ENCODE data around the gene ADGRG6.
"Not testable (repeated sequence)": the region's sequence is repeated elsewhere in the genome, so short reads cannot be mapped to it uniquely, and the experiment has no call there.

Gene ADGRG6

DNA sequence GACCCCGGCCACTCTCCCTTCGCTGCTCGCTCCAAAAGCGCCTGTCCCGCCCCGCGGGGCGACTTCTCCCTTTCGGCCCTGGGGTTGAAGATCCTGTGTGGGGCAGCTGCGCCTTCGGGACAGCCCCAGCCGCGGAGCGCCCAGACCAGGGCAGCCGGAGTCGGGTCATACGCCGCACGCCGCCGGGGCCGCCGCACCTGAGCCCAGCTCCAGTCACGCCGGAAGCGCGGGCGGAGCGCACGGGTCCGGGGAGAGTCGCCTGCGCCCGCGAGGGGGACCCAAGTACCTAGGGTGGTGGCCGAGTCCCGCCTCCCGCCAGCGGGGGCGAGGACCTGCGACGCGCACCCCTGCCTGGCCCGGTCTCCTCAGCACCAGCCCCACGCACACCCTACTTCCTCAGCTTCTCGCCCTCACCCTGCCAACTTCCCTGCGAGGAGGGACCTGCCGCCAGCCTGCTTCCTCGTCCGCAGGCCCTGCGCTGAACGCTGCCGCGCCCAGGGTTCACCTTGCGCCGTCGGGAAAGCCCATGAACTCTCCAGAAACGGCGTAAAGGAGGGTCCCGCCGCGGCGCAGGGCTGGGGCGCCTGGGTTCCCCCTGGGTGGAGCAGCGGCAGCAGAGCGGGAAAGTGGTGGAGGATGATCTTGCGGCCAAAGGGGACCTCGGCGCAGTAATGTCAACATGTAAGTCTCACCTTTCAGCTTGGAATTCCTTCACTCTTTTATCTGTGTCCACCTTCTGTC, at the start of gene ADGRG6:
Gene ADGRG6, plus strand, starts transcription at position 357 of the 741 bp plus-strand sequence. Its CDS starts 323 bp downstream, at position 680.
- peak in 1 of 2 donors; percentile 5 for DNase-seq (ENCODE audit: low read depth in 1 of 2, low spot score in 1 of 2)

GRCh38 chr6:142254513-142254912, 47.3 kb upstream of the ADGRG6 start:
- no peak for DNase-seq (ENCODE audit: low read depth in 1 of 2, low spot score in 1 of 2)

DNA sequence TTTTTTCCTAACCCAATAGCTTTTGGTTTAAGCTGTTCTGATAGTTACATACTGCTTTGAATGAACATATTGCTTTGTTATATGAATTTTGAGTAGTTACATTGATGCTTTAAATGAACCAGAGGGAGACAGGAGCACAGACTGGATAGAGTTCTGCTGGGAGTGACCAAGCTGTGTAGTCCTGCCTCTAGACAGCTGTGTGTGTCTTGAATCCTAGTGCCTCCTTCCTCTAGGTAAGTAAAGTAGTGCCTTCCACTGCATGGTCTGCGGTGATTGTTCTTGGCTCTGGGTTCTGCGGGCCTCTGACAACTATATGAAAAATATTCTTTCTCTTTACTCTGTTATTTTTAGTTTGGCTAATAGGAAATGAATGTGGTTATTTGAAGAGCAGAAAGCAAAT, 46.0 kb upstream of the ADGRG6 start:
- DNase-seq (ENCODE audit: low read depth in 1 of 2, low spot score in 1 of 2), result no peak

- DNase-seq (ENCODE audit: low read depth in 1 of 2, low spot score in 1 of 2), result no peak
These were observed 43.5 kb upstream of the ADGRG6 start for GRCh38 chr6:142258305-142258704.

DNA sequence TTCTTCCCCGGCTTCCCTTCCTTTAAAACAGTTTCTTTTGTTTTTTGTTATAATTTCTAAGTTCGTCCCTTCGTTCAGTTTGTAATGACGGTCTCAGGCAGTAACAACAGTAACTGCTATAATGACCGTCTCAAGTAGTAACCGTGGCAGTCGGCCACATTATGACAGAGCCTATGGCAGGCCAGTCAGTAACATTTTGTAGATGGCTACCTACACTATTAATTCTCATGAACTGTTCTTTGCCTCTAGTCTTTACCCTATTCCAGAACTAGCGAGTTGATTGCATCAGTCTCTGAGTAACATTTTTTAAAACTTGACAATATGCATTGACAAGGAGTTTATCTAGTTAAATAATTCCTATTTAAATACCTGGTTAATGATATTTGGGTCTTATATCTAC, 43.0 kb upstream of the ADGRG6 start:
- DNase-seq (ENCODE audit: low read depth in 1 of 2, low spot score in 1 of 2), result no peak

DNA sequence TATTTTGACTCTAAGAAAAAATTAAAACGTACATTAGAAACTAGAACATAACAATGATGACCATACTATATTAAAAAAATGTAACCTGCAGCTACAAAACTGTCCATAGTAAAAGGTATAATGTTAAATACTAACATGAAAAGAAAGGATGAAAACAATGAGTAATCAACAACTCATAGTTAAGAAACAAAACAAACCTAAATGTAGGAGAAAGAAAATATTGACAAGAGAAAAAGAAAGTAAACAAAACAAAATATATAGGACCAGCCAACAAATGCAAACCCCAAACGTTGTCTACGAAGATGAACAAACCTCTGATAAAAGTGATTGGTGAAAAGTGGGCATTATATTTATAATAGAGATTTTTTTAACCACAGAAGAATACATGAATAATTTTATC, 41.1 kb upstream of the ADGRG6 start:
- no peak for DNase-seq (ENCODE audit: low read depth in 1 of 2, low spot score in 1 of 2)

DNA sequence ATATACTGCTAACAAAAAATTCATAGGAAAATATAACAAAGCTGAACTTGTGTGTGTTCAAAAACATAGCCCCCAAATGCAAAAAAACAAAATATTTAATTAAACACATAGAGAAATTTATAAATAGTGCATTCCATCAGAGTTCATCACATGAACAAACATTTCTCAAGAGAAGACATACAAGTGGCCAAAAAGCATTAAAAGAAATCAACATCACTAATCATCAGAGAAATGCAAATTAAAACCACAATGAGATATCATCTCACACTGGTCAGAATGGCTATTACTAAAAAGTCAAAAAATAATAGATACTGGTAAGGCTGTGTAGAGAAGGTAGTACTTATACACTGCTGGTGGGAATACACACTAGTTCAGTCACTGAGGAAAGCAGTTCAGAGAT, 39.6 kb upstream of the ADGRG6 start:
- DNase-seq (ENCODE audit: low read depth in 1 of 2, low spot score in 1 of 2), result no peak

DNA sequence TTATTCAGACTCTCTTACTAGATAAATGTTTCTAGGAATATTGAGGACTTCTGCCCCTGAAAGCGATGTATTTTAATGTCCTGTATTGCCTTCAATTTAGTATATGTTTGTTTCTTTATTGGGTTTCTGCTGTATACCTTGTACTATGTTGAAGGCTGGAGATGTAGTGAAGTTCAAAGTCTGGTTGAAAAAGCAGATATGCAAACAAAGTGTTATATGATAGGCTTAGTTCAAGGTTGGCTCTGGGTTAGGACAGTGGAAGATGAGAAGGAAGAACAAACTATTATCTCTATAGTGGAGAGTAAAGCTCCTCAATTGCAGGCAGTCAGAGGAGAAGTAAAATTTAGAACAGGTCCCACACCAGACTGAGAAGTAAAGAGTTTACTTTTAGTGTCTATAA, 36.3 kb upstream of the ADGRG6 start:
- DNase-seq (ENCODE audit: low read depth in 1 of 2, low spot score in 1 of 2), result no peak

GRCh38 chr6:142266060-142266459, 35.7 kb upstream of the ADGRG6 start:
- no peak for DNase-seq (ENCODE audit: low read depth in 1 of 2, low spot score in 1 of 2)

GRCh38 chr6:142271476-142271875, 30.3 kb upstream of the ADGRG6 start:
- no peak for DNase-seq (ENCODE audit: low read depth in 1 of 2, low spot score in 1 of 2)

GRCh38 chr6:142274656-142275055, 27.2 kb upstream of the ADGRG6 start:
- no peak for DNase-seq (ENCODE audit: low read depth in 1 of 2, low spot score in 1 of 2)

GRCh38 chr6:142275236-142276006, 26.4 kb upstream of the ADGRG6 start:
- no peak for DNase-seq (ENCODE audit: low read depth in 1 of 2, low spot score in 1 of 2)

GRCh38 chr6:142276256-142276655, 25.6 kb upstream of the ADGRG6 start:
- no peak for DNase-seq (ENCODE audit: low read depth in 1 of 2, low spot score in 1 of 2)

GRCh38 chr6:142279350-142280180, 22.2 kb upstream of the ADGRG6 start:
- no peak for DNase-seq (ENCODE audit: low read depth in 1 of 2, low spot score in 1 of 2)

- no peak for DNase-seq (ENCODE audit: low read depth in 1 of 2, low spot score in 1 of 2)
These were observed 21.5 kb upstream of the ADGRG6 start for GRCh38 chr6:142280265-142280664.

- no peak for DNase-seq (ENCODE audit: low read depth in 1 of 2, low spot score in 1 of 2)
These were observed 20.9 kb upstream of the ADGRG6 start for GRCh38 chr6:142280927-142281326.

GRCh38 chr6:142283138-142283537, 18.7 kb upstream of the ADGRG6 start:
- not testable (repeated sequence) for DNase-seq (ENCODE audit: low read depth in 1 of 2, low spot score in 1 of 2)

DNA sequence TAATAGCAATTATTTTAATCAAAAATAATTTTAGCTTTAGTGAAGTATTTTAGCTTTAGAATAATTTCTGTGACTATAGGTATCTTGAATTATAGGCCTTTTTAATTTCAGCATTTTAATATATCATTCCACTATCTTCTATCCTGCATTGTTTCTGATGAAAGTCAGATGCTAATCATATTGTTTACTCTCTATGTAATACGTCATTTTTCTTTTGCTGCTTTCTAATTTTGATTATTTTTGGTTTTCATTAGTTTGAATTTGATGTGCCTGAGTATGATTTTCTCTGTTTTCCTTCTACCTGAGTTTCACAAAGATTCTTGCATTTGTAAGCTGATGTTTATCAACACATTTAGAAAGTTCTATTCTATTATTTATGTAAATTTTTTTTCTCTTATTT, 17.4 kb upstream of the ADGRG6 start:
- no peak for DNase-seq (ENCODE audit: low read depth in 1 of 2, low spot score in 1 of 2)

DNA sequence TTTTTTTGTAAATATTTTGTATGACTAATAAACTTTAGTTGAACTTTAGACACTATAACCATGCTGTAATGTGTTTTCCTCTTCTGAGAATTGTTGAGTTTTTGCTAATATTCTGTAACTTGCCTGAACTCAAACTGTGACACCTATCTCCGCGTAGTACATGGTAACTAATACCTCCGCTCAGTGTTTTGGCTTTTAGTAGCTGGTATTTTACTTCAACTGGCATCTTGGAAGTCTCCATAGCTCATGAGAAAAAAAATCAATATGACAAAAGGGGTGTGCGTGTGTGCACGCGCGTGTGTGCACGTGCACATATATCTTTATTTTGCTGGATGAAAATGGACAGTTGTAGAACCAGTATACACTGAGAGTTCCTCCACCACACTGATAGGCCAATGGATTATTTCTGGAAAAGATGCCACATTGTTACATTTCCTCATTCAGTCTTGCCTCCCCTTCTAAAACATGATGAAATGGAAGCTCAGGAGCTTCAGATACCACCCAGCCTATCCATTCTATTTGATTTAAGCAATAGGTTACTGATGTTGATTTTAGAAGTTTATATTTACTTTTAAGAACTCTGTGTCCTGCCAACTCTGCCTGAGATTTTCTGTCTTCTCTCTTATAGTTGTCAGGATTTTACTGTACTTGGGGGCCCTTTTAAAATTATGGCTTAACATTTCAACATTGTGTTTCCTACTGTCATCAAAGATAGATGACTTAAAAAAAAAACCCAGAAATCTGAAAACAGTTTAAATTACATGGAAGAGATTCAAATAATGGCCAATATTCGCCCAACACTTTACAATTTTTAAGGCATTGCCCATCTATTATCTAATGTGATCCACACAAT, 16.3 kb upstream of the ADGRG6 start:
- DNase-seq (ENCODE audit: low read depth in 1 of 2, low spot score in 1 of 2), result no peak

- DNase-seq (ENCODE audit: low read depth in 1 of 2, low spot score in 1 of 2), result no peak
These were observed 15.8 kb upstream of the ADGRG6 start for GRCh38 chr6:142286088-142286409.

- DNase-seq (ENCODE audit: low read depth in 1 of 2, low spot score in 1 of 2), result no peak
These were observed 12.1 kb upstream of the ADGRG6 start for GRCh38 chr6:142289687-142290086.
